ENCODE results near the gene SLC22A23. TPM values are rescaled to one million over a fixed set of nuclear protein-coding genes. Genes with fewer than 3 reads are reported as not detected.
A peak's percentile ranks its signal among the peaks of the same experiment; 100 is the strongest.

SLC22A23 gene
- total and polyA plus RNA-seq, 8 donors: 4.9 to 27.9 (median 14.2) TPM

- FAIRE-seq (no peak), ATAC-seq (peak in 2 of 4 donors; percentile 26 to 52), DNase-seq (peak in 1 of 6 donors; percentile 52)
- Histone ChIP-seq H3K36me3 (no peaks in the 10 kb centered on the region), H3K4me3 (no peak overlapping the region), H3K4me1 (peaks cover 0 to 4% (median 4%) of the 10 kb centered on the region in 3 donors), H3K27me3 (no peaks in the 10 kb centered on the region), H3K27ac (no peak overlapping the region), H3K9me3 (no peaks in the 10 kb centered on the region)
- no peak for TF ChIP-seq CTCF (IDR thresholded peaks at IDR 0.05)
- intact Hi-C loops (cut with DNase I): no loop called here
- 62 to 63% methylated on average over 11 of the region's 11 CpGs for WGBS, 2 donors
Measured at GRCh38 chr6:3297909-3298308, 158.9 kb downstream of the SLC22A23 start.

- Histone ChIP-seq H3K27me3 (no peaks in the 10 kb centered on the region), H3K4me3 (no peak overlapping the region), H3K9me3 (no peaks in the 10 kb centered on the region), H3K4me1 (peaks cover 0 to 4% (median 4%) of the 10 kb centered on the region in 3 donors), H3K27ac (no peak overlapping the region), H3K36me3 (no peaks in the 10 kb centered on the region)
- FAIRE-seq: no peak
- TF ChIP-seq CTCF (IDR thresholded peaks at IDR 0.05): no peak
- ATAC-seq: no peak
- intact Hi-C loops (cut with DNase I): no loop called here
- 79 to 85% methylated on average over 9 of the region's 9 CpGs for WGBS, 2 donors
- peak in 1 of 6 donors; percentile 2 for DNase-seq
Measured at GRCh38 chr6:3297006-3297405, 159.8 kb downstream of the SLC22A23 start.

- WGBS, 2 donors: 87 to 92% methylated on average over 11 of the region's 11 CpGs
- Histone ChIP-seq H3K27me3 (no peaks in the 10 kb centered on the region), H3K4me3 (no peak overlapping the region), H3K36me3 (no peaks in the 10 kb centered on the region), H3K9me3 (no peaks in the 10 kb centered on the region), H3K4me1 (peaks cover 0 to 4% (median 4%) of the 10 kb centered on the region in 3 donors), H3K27ac (no peak overlapping the region)
- DNase-seq (peak in 1 of 6 donors; percentile 35), ATAC-seq (no peak), FAIRE-seq (no peak)
- no peak for TF ChIP-seq CTCF (IDR thresholded peaks at IDR 0.05)
- intact Hi-C loops (cut with DNase I): no loop called here
Measured at GRCh38 chr6:3296537-3296936, 160.3 kb downstream of the SLC22A23 start.

GRCh38 chr6:3296078-3296477 lies 160.8 kb downstream of the SLC22A23 start:
- Histone ChIP-seq H3K4me3 (no peak overlapping the region), H3K4me1 (peaks cover 0 to 4% (median 4%) of the 10 kb centered on the region in 3 donors), H3K36me3 (no peaks in the 10 kb centered on the region), H3K27me3 (no peaks in the 10 kb centered on the region), H3K9me3 (no peaks in the 10 kb centered on the region), H3K27ac (no peak overlapping the region)
- no peak for TF ChIP-seq CTCF (IDR thresholded peaks at IDR 0.05)
- DNase-seq (peak in 1 of 6 donors; percentile 47), ATAC-seq (peak in 2 of 4 donors; percentile 40 to 66), FAIRE-seq (no peak)
- intact Hi-C loops (cut with DNase I): no loop called here
- WGBS, 2 donors: 54 to 59% methylated on average over 10 of the region's 10 CpGs
